Mesendoderm (in vitro differentiated cells): ENCODE results near the gene MACROD2.

Experiments
- DNase-seq: peaks from one replicate; pipeline ENCODE4 v3.0.0; 2013
- H2AK5ac ChIP-seq: 2 replicates; pipeline ENCODE4 v1.6.1; 2013; ENCODE audit warnings: low read length, inconsistent platforms
- H2BK120ac ChIP-seq: 2 replicates; pipeline ENCODE4 v1.6.1; 2013; ENCODE audit warnings: low read depth, mild to moderate bottlenecking, low read length, moderate library complexity, mixed read lengths
- H2BK15ac ChIP-seq: replicated peaks from 2 replicates; pipeline ENCODE4 v1.6.1; 2013; ENCODE audit warnings: low read depth, mild to moderate bottlenecking, moderate library complexity
- H2BK5ac ChIP-seq: 2 replicates; pipeline ENCODE4 v1.6.1; 2013; ENCODE audit warnings: low read length, inconsistent platforms
- H3K18ac ChIP-seq: 2 replicates; pipeline ENCODE4 v1.6.1; 2013; ENCODE audit warnings: mild to moderate bottlenecking, low read length, mixed read lengths
- H3K23ac ChIP-seq: one replicate; pipeline ENCODE4 v1.6.1; 2013; ENCODE audit warnings: low read length
- H3K27ac ChIP-seq: 2 replicates; pipeline ENCODE4 v1.5.1; 2013; ENCODE audit warnings: low read depth, mild to moderate bottlenecking, inconsistent platforms, low read length, moderate library complexity
- H3K27me3 ChIP-seq: 2 replicates; pipeline ENCODE4 v1.6.1; 2013; ENCODE audit warnings: low read length, control low read depth, mild to moderate bottlenecking, inconsistent platforms; ENCODE audit not compliant: insufficient read depth, poor library complexity
- H3K36me3 ChIP-seq: 2 replicates; pipeline ENCODE4 v1.6.1; 2013; ENCODE audit warnings: low read length, inconsistent platforms; ENCODE audit not compliant: control insufficient read depth, insufficient read depth
- H3K4ac ChIP-seq: one replicate; pipeline ENCODE4 v1.6.1; 2013; ENCODE audit warnings: low read depth, mild to moderate bottlenecking, low read length, moderate library complexity
- H3K4me1 ChIP-seq: 2 replicates; pipeline ENCODE4 v1.6.1; 2013; ENCODE audit warnings: low read depth, low read length, inconsistent platforms; ENCODE audit not compliant: control insufficient read depth
- H3K4me2 ChIP-seq: 2 replicates; pipeline ENCODE4 v1.6.1; 2013; ENCODE audit warnings: low read length
- H3K4me3 ChIP-seq: 2 replicates; pipeline ENCODE4 v1.5.1; 2013; ENCODE audit warnings: mild to moderate bottlenecking, low read length
- H3K56ac ChIP-seq: one replicate; pipeline ENCODE4 v1.6.1; 2013; ENCODE audit warnings: low read length
- H3K79me1 ChIP-seq: 2 replicates; pipeline ENCODE4 v1.6.1; 2013; ENCODE audit warnings: low read length, inconsistent platforms
- H3K79me2 ChIP-seq: 2 replicates; pipeline ENCODE4 v1.6.1; 2013; ENCODE audit warnings: mild to moderate bottlenecking, low read length; ENCODE audit not compliant: control insufficient read depth, insufficient read depth
- H3K9ac ChIP-seq: 2 replicates; pipeline ENCODE4 v1.6.1; 2013; ENCODE audit warnings: low read length, inconsistent platforms
- H4K5ac ChIP-seq: one replicate; pipeline ENCODE4 v1.6.1; 2013; ENCODE audit warnings: low read length
- H4K8ac ChIP-seq: one replicate; pipeline ENCODE4 v1.6.1; 2013; ENCODE audit warnings: low read depth, mild to moderate bottlenecking, control low read depth, low read length, moderate library complexity
- WGBS: extraction: QIAGEN DNeasy Blood & Tissue Kit; methylation state at CpG from one replicate; pipeline ENCODE4 v1.1.7; 2013; ENCODE audit warnings: low lambda C conversion rate, missing lambda C conversion rate; ENCODE audit not compliant: insufficient coverage; ENCODE audit errors: extremely low coverage; 5-methylcytosine and 5-hydroxymethylcytosine counted together

Gene MACROD2

DNA sequence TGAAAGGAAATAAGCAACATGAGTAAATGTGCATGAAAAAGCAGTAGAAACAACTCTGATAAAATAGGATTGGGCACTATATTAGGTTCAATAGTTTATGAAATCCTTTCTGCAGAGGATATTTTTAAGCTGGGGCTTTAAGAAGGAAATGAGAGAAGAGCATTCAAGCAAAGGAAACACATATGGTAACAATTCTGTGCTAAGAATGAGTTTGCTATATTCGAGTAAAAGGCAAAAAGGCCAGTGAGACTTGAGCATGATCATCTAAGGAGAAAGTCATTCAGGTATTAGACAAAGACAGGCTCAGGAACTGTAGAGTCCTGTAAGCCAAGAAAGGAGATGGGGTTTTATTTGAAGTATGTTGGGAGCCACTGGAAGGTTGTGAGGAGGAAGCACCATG, 729.2 kb downstream of the MACROD2 start:
- Histone ChIP-seq H3K56ac (no peak overlapping the region), H4K5ac (no peak overlapping the region), H3K4me1 (no peaks in the 10 kb centered on the region), H2BK120ac (no peak overlapping the region), H3K9ac (no peak overlapping the region), H3K23ac (no peak overlapping the region), H3K79me1 (no peaks in the 10 kb centered on the region), H4K8ac (no peak overlapping the region), H2AK5ac (no peak overlapping the region), H3K4ac (no peak overlapping the region), H3K27me3 (no peaks in the 10 kb centered on the region), H3K79me2 (no peaks in the 10 kb centered on the region), H3K18ac (no peak overlapping the region), H3K4me3 (no peak overlapping the region), H3K36me3 (no peaks in the 10 kb centered on the region), H2BK15ac (no peak overlapping the region), H2BK5ac (no peak overlapping the region), H3K27ac (no peak overlapping the region), H3K4me2 (no peak overlapping the region)
- no peak for DNase-seq
- no CpG with 5 or more reads among the region's 1 CpG for WGBS

GRCh38 chr20:14726591-14726990, 731.3 kb downstream of the MACROD2 start:
- no peak for DNase-seq
- no peaks in the 10 kb centered on the region for H3K36me3 ChIP-seq
- H3K27me3 ChIP-seq = no peaks in the 10 kb centered on the region
- H3K9ac ChIP-seq = no peak overlapping the region
- H3K18ac ChIP-seq = no peak overlapping the region
- H3K4ac ChIP-seq = no peak overlapping the region
- H3K4me2 ChIP-seq = no peak overlapping the region
- H2BK120ac ChIP-seq = no peak overlapping the region
- H2BK15ac ChIP-seq = no peak overlapping the region
- no peak overlapping the region for H3K56ac ChIP-seq
- no peaks in the 10 kb centered on the region for H3K79me1 ChIP-seq
- H3K23ac ChIP-seq = no peak overlapping the region
- WGBS = no CpG with 5 or more reads among the region's 3 CpGs
- no peak overlapping the region for H3K4me3 ChIP-seq
- no peak overlapping the region for H4K8ac ChIP-seq
- H2AK5ac ChIP-seq = no peak overlapping the region
- no peak overlapping the region for H4K5ac ChIP-seq
- H2BK5ac ChIP-seq = no peak overlapping the region
- H3K27ac ChIP-seq = no peak overlapping the region
- H3K79me2 ChIP-seq = no peaks in the 10 kb centered on the region
- H3K4me1 ChIP-seq = no peaks in the 10 kb centered on the region

- no CpG with 5 or more reads among the region's 1 CpG for WGBS
- Histone ChIP-seq H3K18ac (no peak overlapping the region), H2BK120ac (no peak overlapping the region), H3K4me1 (no peaks in the 10 kb centered on the region), H3K4ac (no peak overlapping the region), H3K27ac (no peak overlapping the region), H3K9ac (no peak overlapping the region), H4K5ac (no peak overlapping the region), H2AK5ac (no peak overlapping the region), H3K79me2 (no peaks in the 10 kb centered on the region), H4K8ac (no peak overlapping the region), H3K27me3 (no peaks in the 10 kb centered on the region), H3K23ac (no peak overlapping the region), H3K4me2 (no peak overlapping the region), H2BK5ac (no peak overlapping the region), H3K79me1 (no peaks in the 10 kb centered on the region), H3K4me3 (no peak overlapping the region), H3K36me3 (no peaks in the 10 kb centered on the region), H3K56ac (no peak overlapping the region), H2BK15ac (no peak overlapping the region)
- DNase-seq = no peak
These were observed 732.3 kb downstream of the MACROD2 start for GRCh38 chr20:14727485-14728150.

DNA sequence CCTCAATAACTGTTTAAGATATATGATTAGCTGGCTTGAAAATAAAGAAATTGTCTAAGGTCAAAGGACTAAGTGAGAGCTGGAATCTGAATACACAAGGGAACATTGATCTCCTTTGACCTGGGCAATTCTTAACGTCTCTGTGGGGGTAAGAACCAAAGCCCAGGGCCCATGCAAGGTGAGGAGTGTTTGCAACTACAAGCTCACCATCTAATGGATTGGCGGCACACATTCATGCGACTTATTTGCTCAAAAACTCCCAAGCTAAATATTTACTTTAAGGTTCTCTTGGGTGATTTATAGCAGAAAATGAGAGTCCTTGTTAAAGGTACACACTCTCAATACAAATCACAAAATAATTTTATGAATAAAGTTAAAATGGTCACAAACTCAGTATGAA, 734.1 kb downstream of the MACROD2 start:
- Histone ChIP-seq H3K4me2 (no peak overlapping the region), H3K56ac (no peak overlapping the region), H2BK15ac (no peak overlapping the region), H2BK120ac (no peak overlapping the region), H3K9ac (no peak overlapping the region), H3K36me3 (no peaks in the 10 kb centered on the region), H3K79me2 (no peaks in the 10 kb centered on the region), H3K4ac (no peak overlapping the region), H4K8ac (no peak overlapping the region), H3K79me1 (no peaks in the 10 kb centered on the region), H2AK5ac (no peak overlapping the region), H2BK5ac (no peak overlapping the region), H3K27ac (no peak overlapping the region), H3K27me3 (no peaks in the 10 kb centered on the region), H3K18ac (no peak overlapping the region), H3K4me1 (no peaks in the 10 kb centered on the region), H3K4me3 (no peak overlapping the region), H4K5ac (no peak overlapping the region), H3K23ac (no peak overlapping the region)
- no CpG with 5 or more reads among the region's 3 CpGs for WGBS
- DNase-seq = no peak

GRCh38 chr20:14732343-14732742, 737.0 kb downstream of the MACROD2 start:
- Histone ChIP-seq H2BK5ac (no peak overlapping the region), H3K4me1 (no peaks in the 10 kb centered on the region), H2AK5ac (no peak overlapping the region), H3K79me1 (no peaks in the 10 kb centered on the region), H3K4me3 (no peak overlapping the region), H3K4me2 (no peak overlapping the region), H2BK15ac (no peak overlapping the region), H3K9ac (no peak overlapping the region), H3K56ac (no peak overlapping the region), H3K18ac (no peak overlapping the region), H3K27me3 (no peaks in the 10 kb centered on the region), H3K36me3 (no peaks in the 10 kb centered on the region), H4K5ac (no peak overlapping the region), H3K27ac (no peak overlapping the region), H3K4ac (no peak overlapping the region), H4K8ac (no peak overlapping the region), H3K23ac (no peak overlapping the region), H2BK120ac (no peak overlapping the region), H3K79me2 (no peaks in the 10 kb centered on the region)
- no CpG with 5 or more reads among the region's 3 CpGs for WGBS
- DNase-seq = no peak

GRCh38 chr20:14732996-14733395, 737.7 kb downstream of the MACROD2 start:
- Histone ChIP-seq H3K79me1 (no peaks in the 10 kb centered on the region), H2BK15ac (no peak overlapping the region), H4K8ac (no peak overlapping the region), H3K56ac (no peak overlapping the region), H3K27me3 (no peaks in the 10 kb centered on the region), H2BK120ac (no peak overlapping the region), H3K4me1 (no peaks in the 10 kb centered on the region), H4K5ac (no peak overlapping the region), H3K36me3 (no peaks in the 10 kb centered on the region), H3K4ac (no peak overlapping the region), H3K18ac (no peak overlapping the region), H3K23ac (no peak overlapping the region), H3K27ac (no peak overlapping the region), H3K79me2 (no peaks in the 10 kb centered on the region), H2AK5ac (no peak overlapping the region), H3K4me2 (no peak overlapping the region), H2BK5ac (no peak overlapping the region), H3K9ac (no peak overlapping the region), H3K4me3 (no peak overlapping the region)
- no peak for DNase-seq
- WGBS = no CpG with 5 or more reads among the region's 1 CpG
